Activated CD8-positive, alpha-beta memory T cell treated with anti-CD3 and anti-CD28 coated beads, Interleukin-2, amount 50 U/mL, for 24 hours (primary cell): ENCODE measurements around the gene OSBPL3.

Experiments used
- DNase-seq: peaks from one replicate; pipeline ENCODE4 v3.0.0-alpha.2; 2020; ENCODE audit errors: extremely low read depth

OSBPL3 gene

DNA sequence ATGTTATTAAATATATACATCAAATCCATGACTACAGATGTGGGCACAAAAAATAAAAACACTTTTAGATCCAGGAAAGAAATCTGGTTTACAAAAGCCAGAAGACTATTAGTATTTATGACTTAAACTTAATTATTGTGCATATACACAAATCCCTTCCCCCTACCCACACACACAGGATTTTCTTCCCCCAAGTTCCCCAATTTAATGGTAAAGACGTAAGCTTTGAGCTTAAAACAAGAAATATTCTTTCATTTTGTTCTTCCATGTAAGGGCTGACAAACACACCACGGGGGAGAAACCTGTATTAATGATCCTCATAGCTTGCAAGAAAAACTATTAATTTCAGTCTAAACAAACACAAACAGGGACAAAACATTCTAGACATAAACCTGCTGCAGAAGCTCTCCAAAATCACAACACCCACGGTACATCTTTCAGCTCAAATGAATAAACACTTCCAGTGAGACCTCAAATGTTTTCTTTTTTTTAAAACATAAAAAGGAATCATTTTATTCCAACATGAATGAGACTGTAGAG lies 28.5 kb downstream of the OSBPL3 start:
- no peak for DNase-seq

DNA sequence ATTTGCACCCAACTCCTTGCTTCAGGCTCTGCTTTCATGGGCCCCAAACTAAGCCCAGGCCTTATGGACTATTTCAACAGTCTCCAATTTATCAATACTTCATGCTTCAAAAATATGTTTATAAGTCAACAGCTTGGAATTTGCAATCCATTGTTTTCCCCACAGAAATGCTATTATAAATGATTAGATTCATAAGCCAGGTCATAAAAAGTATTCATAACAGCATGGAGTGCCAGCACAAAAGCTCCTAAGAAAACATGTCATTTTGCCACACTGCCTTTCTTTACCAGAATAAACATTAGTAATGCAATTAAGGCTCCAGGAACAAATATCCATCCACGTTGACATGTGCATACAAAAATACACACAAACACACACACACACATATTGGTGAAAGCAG lies 30.1 kb downstream of the OSBPL3 start:
- DNase-seq = no peak

DNA sequence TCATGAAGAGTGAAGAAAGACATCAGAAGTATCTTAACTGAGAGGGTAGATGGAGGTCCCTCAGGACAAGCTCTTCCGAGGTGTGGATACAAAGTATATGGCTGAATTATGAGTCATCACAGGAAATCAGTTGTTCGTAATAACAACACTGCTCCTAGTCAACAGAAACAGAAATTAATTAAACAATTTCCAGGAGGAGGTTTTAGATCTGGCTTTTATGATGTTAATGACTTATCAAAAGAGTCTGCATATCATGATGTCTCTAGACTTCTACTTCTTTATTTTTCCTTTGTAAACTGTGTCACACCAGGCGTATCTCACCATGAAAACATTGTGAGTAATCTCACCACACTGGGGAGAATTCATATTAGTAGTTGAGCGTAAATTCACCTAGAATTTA lies 31.2 kb downstream of the OSBPL3 start:
- DNase-seq = no peak

DNA sequence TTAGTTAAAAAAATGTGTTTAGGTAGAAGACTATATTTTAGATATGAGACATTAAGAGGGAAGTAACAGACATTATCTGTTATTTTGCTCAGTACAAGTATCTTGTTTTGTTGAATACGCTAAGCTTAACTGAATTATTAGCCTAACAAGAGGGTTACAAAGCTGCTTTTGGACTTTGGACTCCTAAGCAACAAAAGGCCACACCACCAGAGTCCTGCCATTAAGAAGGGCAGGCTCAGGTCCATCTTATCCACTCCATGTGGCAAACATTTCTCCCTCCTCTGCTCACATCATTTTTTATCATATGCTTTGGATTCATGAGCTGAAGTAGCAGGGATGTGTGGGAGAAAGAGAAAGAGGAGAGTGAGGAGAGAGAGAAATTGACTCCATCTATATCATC lies 33.5 kb downstream of the OSBPL3 start:
- DNase-seq = no peak

DNA sequence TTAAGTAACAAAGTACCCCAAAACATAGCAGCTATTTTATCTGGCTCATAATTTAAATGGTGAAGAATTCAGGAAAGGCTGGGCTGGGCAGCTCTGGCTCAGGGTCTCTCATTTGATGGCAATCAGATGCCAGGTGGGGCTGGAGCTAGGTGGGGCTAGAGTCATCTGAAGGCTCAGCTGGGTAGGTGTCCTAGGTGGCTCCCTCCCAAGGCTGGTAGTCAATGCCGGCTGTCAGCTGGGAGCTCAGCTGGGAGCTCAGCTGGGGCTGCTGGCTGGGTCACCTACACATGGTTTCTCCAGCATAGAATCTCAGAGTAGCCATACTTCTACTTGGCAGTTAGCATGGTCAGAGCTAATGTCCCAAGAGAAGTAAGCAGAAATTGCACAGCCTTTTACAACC lies 34.1 kb downstream of the OSBPL3 start:
- DNase-seq = no peak

DNA sequence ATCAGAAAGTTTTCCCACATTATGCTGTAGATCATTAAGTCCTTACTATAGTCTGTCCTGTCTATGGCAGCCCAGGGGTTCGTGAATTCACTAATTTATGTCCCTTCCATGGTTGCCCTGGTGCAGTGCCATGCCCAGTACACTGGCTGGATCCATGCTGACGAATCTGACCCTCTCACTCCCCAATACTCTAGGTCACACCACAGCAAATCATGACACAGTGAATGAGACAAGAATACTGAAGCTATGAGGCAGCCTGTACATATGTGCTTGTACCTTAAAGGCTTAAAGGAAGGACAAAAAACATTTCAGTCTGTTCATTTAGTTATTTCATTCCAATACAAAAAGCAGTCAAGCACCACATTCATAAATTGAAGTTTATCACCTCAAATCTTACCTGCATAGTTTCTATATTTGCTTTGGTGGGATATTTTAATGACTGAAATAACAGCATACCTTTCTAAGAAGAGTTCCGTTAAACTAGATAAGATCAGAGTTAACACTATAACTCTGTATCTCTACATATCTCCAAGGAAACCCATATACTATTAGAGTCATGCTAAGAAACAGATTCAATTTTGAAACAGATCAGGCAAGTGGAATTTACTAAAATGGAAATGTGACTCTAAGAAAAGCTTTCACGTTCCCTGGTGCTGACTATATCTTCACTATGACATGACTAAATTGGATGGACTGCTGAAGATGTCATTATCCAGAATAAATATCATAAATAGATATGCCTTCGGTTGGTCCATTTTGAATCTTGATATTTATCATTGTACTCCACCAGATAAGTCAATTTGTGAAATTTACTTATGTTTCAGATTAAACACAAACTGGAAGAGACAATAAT lies 36.7 kb downstream of the OSBPL3 start:
- DNase-seq = no peak

DNA sequence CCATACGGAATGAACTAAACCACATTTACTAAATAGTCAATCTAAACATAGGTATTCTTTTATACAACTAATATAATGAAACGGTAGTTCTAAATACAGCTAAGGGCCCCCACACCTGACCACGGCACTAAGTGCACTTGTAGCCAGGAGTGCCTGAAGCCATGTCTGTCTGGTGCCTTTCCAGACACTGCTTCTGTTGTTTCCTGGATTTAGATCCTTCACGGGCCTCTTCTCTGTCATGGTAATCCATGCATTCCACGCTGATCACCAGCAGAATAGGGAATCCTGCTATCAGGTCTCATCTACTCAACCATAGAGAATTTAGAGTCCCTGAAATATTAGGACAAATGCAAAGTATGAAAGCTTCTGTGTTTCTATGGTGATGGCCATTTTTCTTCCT lies 37.8 kb downstream of the OSBPL3 start:
- no peak for DNase-seq

DNA sequence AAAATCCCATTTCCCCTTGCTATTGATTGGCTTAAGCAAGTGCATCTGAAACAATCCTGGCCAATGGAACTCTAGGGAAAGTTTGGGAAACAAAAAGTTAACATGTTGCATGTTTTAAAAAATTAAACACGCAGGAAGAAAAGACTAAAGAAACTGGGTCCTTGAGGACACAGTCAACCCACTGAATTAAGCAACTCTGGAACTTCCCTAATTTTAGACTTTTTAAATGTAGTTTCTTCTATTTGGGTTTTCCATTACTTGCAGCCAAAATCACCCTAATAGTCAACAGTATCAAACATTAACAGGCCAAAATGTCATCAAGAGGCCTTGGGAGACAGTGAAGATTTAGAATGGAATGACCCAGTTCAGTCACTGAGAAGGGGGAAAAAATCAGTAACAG lies 40.6 kb downstream of the OSBPL3 start:
- DNase-seq = no peak

DNA sequence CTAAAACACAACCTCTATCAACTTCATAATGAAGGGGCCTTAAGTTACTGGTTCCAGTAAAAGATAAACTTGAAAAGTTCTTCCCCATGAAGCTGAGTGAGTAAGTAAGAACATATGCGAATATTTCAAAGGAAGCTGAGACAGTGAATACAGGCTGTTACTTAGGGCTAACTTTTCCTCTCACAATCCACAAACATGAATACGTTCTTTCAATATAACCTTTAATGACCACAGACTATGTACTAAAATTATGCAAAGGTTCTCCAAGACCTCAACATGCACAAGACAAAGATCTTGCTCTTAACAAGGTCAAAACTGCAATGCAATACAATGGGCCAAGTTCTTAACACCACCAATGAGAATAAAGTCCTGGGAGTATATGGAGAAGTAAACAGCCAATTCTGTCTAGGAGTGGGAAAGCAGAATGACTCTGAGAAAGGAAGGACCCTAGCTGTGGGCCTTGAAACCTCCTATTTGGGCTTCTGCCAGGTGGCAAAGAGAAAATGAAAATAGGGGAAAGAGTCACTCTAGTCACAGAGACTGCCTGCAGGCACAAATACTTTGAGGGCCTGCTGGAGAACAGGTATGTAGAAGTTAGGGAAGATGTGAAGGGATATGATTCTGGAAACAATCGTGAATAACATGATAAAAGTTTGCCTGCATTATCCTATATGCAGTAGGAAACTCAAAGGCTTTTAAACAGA lies 43.7 kb downstream of the OSBPL3 start:
- no peak for DNase-seq

DNA sequence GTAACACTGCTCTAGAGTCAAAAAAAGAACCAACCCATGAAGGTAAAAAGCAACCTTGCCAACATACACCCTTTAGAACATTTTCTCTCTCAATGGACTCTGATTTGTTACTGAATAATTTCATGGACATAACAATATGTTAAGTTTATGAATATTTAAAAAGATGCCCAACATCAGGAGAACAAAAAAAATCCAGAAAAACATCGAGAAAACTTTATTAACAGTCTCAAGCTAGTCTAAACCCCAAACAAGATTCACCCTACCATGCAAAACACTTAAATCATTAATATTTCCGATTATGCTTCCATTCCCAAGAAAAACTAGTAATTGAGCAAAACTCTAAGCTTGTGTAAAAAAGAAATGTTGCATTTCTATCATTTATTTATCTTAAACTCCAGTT lies 46.7 kb downstream of the OSBPL3 start:
- no peak for DNase-seq

DNA sequence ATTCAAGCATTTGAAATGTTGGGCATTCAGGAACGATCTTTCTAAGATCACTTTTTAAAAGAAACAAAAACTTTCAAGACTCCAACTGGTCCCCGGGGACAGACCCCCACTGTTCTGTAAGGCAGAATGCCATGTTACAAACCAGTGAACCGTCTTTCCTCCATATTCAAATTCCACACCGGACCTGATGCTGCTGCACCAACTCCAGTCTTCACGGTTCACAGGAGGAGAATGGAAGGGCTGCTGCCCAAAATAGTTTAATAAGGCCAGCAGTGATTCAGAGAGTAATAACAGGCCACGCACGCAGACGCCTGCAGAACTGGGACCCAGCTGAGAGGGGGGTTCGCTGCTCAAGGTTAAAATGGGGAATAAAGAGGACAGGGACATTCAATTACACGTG lies 47.2 kb downstream of the OSBPL3 start:
- DNase-seq = no peak

DNA sequence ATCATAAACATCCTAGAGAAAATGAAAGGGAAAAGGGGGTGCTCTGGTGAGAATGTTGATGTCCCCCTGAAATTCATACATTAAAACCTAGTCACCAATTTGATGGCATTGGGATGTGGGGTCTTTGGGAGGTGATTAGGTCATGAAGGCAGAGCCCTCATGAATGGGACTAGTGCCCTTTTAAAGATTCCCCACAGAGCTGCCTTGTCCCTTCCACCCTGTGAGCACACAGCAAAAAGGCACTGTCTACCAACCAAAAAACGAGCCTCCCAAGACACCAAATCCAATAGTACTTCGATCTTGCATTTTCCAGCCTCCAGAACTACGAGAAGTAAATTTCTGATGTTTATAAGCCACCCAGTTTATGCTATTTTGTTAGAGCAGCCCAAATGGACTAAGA lies 47.6 kb downstream of the OSBPL3 start:
- no peak for DNase-seq

DNA sequence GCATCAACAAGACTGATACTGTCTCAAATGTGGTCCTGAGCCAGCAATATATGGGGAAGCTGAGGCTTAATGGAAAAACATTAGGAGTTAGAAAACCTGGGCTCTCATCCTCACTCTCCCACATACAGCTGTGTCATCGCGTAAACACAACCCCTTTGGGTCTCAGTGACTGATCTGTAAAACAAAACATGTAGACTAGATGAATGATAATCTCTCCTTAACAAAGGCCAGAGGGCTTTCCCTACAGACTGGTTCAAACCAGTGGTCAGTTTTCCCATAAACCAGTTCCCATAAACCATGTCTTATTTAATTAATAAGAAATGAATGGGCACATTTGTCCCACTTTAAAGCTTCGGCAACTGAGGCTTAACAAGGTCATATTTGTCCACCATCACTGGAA lies 48.1 kb downstream of the OSBPL3 start:
- no peak for DNase-seq

DNA sequence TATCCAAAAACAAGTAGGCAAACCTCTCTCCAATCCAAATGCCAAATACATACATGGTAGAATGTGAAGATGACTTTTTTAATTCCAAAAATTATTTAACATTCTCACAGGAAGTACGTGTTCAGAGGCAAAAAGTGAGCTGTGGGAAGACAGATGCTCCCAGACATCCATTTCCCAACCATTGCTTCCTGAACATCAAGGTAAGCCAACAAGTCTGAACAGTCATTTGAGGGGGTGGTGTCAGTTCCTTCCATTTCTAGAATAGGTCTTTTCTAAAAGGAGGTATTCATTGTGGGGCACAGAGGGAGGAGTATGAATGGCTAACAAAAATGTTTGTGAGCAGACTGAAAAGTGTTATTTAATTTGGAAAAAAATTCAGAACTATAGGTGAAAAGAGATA lies 49.1 kb downstream of the OSBPL3 start:
- no peak for DNase-seq

DNA sequence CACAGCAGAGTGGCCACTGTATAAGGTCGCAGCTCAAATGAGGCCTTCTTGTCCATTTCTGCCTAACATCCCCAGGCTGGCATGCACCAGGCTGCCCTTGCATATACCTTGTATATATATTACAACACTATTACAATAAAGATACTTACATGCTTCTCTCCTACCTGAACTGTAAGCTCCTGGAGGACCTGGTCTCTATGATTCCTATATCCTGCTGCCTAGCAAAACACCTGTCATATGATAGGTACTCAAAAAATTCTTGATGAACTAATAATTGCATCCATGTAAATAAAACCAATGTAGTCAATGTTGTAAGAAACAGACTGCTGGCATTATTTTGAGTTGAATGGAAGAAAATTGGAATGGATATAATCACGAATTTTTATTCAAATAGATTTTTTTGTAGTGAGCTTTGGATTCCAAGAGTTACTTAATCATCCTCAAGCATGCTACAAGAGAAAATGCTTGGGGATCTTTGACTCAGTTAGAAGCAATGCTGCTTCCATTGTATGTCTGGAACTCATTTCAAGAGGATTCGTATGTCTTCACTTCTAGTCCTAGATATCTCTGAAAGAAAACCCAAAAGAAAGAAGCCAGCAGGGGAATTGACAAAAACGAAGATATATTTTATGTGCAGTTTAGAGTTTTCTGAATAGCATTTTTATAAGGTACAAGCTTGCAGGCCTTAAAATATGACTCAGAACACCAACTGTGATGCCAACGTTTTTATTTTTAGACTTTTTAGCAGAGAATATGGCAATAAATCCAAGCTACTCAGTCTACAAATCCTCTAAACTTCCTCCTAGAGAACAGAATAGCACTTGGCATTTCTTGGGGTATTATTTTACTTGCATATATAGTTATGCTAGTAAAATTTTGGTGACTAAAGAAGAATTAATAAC lies 53.1 kb downstream of the OSBPL3 start:
- DNase-seq = no peak

DNA sequence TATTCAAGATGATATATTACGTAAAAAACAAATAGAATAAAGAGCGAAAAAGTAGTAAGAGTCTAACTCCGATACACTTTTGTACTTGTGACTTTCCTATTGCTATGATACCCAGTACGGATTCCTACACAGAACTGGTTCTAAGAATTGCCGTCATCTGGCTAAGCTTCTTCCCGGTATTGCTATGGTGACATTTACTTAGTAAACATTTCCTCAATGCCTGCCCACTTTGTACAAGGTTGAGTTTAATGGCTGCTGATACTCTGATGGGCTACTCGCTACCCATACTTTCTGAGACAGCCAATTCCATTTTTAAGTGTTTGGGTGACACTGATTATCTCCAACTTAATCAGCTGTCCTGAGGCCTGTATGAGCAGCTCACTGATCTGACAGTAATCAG lies 55.6 kb downstream of the OSBPL3 start:
- no peak for DNase-seq

DNA sequence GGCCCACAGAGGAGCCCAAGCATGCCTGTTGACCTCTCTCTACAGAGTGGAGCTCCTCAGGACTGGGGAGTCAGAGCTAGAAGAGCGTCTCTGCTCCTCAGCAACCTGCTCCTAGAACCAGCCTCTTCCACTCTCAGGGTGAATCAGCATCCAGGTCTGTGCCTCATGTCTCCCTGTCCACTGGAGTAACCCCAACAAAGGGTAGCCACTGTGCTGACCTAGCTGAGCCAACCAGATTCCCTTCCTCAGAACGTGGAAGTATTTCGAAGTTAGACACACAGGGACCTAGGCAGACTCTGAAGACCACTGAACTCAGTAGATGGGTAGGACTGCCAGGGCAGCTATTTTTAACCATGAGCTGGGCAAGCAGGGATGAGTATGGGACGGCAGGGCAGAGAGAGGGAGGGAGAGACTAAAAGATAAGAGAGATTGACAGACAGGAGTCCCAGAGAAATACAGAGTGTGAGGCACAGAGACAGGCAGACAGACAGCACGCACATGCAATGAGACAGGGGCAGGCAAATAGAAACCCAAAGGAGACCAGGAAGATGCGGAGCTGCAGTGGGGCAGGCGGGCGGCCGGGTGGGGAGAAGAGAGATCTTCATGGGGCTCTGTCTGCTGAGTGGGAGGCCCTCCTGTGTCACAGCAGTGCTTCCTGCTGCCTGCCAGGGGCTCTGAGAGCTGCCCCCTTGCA lies 56.7 kb downstream of the OSBPL3 start:
- DNase-seq = no peak

DNA sequence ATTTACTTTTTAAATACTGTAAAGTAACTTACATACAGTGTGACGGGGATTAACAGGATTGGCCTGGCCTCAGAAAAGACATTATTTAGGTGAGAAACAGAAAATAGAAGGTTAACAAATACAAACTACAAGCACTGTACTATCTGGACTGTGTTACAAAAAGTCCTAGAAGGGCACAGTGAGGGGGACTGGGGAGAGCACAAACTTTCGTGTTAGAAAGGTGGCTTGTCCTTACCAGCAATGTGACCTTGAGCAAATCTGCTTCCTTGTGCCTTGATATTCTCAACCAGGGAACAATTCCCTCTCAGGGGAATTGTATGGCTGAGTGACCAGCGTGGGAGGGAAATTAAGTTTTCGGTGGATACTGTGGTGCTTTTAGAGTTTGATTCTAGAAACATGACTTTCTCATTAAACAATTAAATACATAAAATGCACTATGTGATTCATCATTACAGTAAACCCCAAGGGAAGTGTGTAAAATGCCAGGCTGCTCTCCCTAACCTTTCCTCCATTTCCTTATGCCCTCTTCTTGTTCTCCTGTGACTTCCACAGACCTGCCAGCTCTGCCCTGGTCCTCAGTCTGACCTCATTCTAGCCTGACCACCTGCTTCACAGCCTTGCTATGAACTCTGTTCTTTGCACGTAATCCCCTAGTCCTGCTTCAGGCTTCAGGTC lies 57.7 kb downstream of the OSBPL3 start:
- no peak for DNase-seq

DNA sequence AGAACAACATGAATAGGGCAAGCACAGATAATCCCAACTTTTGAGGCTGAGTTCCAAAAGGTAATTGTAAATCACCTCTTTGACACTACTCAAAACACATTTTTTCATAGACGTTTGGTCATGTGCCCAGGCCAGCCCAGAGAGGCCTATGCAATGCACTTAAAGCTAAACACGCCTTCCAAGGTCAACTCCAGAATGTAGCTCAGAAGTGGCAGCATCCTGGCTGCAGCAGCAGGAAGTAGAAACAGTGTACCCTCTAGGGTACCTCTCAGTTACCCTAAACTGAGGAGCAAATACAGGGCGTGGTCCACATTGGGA lies 58.7 kb downstream of the OSBPL3 start:
- DNase-seq = no peak

DNA sequence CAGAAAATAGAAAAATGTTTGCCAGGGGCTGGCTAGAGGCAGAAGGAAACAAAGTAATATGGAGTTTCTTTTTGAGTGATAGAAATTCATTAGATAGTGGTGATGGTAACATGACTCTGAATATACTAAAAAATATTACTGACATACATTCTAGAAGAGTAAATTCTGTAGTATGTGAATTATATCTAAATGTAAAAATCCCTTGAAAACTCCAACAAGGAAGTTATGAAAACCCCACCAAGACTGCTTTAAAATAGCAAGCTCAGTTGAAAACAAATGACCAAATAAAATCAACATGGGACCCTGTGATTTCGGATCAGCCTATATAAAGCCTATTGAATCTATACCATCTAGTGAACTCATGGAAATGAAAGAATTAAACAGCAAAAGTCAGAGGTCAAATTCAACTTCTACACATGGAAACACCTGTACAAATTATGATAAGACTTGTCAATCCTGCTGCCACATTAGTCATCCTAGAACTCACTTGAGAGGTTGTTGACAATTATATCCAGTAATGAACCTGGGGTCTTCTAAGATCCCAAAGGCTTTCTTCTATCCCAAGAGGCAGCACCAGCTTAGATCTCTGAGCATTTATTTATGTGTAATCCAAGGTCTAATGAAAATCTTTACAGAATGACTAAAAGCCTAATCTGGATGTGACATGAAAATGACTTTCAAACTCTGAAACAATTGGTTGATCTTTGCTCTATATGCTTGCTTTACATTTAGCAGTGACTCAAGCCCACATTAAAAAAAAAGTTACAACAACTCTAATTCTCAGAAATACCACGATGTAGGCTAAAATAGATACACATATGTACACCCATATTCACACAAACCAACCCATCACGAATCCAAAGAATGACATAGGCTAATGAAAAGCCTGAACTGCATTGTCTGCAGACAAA lies 59.3 kb downstream of the OSBPL3 start:
- DNase-seq = no peak
